HG03064 (cell line): ENCODE data around the gene NT5C1A.

ENCODE experiments used
- ATAC-seq: cut with Tn5 transposase; IDR thresholded peaks from one replicate; pipeline ENCODE4 v1.9.1; 2021; ENCODE audit warnings: low read depth; ENCODE audit not compliant: unreplicated experiment

The NT5C1A gene

DNA sequence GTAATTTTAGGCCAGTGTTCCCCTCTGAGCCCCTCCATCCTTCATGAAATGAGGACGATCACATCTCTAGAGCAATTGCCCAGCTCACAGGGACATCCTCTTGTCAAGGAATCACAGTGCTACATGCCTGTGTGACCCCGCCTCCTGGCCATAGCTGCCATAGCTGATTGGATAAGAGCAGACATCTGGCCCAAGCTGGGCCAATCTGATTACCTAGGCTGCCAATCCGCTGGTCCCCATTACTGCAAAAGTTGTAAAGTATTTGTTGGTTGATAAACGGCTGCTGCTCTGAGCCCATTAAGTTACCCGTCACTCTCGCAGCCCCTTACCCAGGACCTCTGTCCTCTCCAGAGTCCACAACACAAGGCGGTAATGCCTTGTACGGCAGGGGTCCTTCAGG lies 8.3 kb downstream of the NT5C1A start:
- no peak for ATAC-seq

DNA sequence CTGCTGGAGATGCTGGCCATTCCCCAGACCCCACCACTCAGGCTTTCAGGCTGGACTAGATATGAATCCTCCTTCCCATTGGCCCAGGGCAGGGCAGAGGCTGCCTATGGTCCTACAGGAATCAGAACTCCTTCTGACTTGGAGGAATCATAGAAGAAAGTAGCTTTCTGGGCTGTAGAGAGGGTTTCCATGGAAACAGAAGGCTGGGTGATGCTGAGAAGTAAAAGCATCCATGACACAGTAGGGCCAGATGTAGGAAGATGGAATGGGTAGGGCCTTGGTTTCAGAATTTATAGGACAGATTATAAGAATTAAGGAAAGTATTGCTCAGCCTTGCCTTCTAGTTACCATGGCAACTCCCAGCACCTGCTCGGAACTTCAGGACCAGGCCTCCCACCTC lies 9.0 kb downstream of the NT5C1A start:
- ATAC-seq = no peak

DNA sequence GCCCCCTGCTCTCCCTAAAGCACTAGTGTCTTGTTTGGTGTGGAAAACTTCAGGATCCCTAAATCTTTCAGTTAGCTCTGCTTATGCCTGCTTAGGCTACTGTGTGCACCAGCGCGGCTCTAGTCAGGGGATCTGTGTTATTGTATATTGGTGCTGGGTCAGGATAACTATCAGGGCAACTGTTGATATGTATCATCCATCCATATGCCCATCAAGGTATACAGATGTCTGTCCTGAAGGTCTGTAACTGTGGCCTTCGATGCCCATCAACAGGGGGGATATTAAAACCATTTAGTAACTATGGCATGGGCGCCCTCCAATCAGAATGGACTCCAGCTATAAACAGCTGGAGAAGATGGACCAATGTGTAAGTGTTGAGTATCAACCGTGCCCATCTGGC lies 12.4 kb downstream of the NT5C1A start:
- no peak for ATAC-seq

DNA sequence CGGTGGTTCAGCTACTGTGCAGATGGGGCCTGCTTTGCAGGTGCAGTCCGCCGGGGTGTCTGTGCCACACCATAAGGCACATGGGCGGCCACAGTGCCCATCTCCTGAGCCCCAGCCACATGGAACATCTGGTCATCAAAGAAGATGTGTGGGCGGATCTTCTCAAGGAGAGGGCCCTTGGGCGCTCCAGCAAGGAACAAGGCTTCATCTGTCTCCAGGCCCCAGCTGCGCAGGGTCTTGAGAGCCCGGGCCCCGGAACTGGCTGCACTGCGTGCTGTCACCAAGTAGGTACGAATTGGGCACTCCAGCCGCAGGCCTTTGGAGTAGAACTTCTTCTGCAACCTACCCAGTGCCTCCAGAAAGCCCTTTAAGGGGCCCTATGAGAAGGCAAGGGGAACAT lies 12.8 kb downstream of the NT5C1A start:
- ATAC-seq = no peak

DNA sequence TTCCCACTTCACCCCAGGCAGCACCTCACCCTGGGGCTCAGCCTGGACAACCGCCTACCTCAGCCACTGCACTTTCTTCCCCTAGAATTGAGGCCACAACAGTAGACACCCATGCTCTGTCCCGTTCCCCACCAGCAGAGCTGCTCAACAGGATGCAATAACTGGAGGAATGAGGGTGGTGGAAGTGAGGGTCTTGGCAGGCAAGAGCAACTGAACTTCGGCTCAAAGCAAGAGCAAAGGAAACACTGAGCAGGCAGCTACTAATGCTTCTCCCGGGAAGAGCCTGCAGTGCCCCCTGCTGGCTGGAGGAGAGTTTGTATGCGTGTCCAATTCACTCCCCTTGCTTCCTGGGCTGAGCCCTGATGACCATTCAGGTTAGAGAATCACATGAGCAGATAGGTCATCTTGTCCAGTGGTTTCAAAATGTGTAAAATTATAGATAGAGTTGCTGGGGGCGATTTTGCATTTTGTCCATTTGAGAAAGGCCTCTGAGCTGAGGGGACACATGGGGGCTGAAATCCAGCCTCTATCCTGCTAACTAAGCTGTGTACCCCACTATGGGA lies 13.9 kb downstream of the NT5C1A start:
- ATAC-seq = no peak

DNA sequence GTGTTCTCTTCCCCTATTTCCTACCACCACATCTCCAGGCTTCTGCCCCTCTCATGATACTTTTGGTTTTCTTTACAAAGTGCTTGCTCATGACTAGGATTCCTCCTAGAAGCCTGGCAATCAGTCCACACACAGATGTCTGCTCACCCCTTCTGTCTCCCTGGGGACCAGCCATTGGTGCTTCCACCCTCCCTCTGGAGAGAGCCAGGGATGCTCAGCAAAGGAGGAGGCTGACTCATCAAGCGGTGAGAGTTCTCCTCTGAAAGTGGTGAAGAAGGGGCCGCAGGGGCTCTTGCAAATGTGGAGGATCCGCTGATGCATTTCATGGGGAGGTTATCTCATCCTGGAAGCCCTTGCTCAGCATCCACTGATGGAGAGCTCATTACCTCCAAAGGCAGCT lies 14.5 kb downstream of the NT5C1A start:
- no peak for ATAC-seq

DNA sequence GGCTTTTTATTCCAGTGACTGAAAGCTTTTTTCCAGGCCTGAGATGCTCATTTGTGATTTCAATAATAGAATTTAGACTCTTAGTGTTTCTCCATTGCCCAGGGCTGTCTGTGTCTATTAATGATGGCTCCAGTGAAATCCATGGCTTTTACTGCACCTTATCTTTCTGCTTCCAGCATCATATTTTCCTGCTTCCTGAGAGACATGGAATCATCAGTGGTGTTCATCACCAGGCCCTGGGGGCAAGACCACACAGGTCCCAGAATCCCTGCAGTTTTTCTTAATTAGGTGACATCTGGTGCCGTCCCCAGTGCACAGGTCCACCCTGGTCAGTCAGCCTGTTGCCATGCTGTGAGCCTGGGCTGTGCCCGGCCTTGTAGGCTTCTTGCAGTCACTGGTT lies 15.5 kb downstream of the NT5C1A start:
- no peak for ATAC-seq

DNA sequence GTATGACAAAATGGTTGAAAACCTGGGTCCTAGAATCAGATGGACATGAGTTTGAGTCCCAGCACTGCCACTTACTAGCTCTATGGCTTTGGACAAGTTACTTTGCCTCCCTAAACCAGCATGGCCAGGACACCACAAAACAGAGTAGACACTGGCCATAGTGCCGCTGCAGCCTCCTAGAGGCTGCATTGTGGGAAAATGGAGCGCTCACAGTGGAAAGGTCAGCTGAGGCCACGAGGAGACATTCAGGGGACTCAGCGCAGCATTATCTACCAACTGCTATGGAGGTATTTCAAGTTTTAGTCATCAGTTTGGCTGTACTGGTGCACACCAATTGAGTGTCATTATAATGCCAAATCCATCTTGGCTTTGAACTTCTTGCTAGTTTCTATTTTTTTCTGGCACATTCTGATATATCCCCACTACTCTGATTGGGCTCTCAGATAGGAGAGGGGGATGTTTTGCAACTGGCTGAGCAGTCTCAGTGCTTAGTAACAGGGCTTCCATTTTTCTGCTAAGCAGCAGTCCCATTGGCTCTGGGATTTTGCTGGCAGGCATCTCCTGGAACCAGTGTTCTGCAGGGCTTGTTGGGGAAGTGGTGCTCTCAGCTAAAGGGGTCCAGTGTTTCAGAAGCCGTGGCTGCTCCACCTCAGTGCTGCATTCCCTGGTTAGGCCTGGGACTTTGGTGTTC lies 16.2 kb downstream of the NT5C1A start:
- no peak for ATAC-seq

DNA sequence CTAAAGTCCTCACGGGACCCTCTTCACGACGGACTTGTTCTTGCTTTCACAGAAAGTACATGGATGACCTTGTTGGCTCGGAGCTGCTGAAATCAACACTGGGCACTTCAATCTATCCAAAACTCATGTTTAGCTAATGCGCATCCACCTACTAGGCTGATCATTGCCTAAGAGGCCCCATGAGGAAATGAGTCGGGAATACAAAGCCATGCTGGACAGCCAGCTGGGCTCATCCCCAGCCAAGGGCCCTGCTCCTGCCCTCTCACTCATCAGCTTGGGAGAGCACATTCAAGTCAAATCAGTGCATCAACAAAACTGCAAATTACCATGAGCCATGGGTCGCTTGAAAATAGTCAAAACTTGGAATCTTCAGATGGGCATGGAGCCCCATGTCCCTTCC lies 17.6 kb downstream of the NT5C1A start:
- ATAC-seq = no peak

DNA sequence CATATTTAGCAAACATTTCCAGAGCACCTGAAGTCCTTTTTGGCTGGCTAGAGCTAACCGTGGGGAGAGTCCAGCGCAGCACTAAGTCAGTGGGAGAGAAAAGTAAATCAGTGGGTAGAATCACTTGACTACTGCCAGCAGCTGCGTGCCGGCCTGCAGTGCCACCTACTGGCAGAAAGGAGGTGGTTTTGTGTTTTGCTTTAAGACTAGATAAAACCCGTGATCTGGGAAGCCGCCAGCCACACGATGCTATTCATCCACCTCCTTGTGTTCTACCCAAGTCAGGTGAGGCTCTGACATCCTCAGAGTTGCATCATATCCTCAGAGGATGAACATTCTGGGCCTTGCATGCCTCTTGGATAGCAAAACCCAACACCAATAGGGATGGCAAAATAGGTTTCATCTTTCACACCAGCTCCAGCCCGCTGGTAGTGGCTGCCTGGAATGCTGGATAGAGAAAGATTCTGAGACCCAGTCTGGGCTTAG lies 18.3 kb downstream of the NT5C1A start:
- no peak for ATAC-seq

DNA sequence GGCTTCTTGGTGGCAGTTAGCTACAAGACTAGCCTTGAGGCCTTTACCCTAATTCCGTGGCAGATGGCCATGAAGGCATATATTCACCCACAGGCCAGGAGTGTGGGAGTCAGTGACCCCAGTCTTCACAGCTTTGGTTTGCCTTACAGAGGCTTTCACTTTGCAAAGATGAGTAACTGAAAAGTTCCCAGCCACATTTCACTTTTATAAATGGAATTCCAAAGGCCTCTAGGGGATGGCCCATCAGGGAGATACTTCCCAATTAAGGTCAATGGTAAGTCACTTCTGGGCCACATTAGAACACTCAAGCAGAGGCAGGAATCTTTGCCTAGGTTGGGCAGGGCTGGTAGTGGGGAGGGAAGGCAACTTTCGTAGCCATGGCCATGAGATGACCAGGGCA lies 19.4 kb downstream of the NT5C1A start:
- no peak for ATAC-seq

DNA sequence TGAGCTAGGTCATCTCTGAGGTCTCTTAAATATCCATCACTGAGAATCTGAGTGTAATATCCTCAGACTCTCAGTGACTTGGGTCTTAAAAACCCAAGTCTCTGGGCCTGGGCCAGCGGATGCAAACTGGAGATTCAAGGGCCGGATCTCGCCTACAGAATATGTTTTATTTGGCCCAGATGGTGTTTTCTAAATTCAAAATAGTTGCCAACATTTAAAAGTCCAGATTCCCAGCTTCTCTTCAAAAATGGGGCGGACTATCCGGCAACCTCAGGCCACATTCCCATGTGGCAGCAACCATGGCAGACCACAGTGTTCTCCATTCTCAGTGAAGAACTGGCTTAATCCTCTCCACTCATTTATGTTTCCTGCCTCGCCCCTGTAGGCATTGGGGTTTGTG lies 19.8 kb downstream of the NT5C1A start:
- no peak for ATAC-seq

DNA sequence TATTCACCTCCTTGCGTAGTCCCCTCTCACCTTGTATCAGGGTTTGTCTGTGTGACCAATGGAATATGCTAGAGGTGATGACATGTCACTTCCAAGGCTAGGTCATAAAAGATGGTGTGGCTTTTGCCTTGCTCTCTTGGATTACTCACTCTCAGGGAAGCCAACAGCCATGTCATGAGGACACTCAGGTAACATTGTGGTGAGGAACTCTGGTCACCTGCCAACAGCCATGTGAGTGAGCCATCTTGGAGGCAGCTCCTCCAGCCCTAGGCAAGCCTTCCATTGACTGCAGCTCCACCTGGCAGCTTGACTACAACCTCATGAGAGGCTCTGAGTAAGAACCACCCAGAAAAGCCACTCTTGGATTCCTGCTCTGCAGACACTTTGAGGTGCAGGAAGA lies 21.5 kb downstream of the NT5C1A start:
- no peak for ATAC-seq

DNA sequence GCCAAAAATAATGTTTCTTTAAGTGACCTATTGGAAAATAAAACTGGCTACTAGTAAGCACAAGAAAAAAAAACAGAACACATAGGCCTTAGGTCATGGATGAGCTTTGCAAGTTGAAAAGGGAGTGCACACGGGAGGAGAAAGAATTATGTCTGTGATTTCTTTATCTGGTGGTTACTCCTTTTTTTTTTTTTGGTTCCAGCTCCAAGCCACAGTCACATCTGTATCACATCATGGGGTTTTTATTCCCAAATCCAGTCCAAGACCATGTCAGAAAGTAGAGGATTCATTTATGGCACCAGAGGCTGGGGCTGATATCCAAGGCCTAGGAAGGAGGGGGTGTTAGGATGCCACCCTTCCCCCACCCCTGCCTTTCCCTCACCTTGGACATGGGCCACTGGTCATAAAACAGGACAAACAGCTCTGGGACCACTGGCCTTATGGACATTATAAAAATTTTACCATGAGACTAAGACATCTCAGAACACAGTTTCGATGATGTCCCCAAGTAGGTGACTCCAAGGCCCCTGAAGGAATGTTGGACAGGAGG lies 22.2 kb downstream of the NT5C1A start:
- ATAC-seq = no peak

DNA sequence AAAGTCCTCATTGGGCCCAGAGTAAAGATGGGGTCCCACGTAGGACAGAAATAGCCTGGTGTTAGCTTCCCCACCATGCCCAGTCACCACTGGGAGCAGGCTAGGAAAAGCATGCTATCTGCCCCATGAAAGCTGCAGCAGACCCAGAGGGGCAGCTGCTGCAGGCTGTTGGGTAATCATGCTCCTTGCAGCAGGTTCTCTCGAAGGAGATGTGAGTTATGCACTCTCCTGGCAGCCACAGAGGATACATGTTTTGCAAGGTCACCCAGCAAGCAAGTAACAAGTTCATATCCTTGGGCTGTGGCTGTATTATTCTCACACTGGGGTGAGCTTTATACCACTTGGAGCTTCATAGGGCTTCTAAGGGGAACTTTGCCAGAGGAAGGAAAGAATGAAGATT lies 23.4 kb downstream of the NT5C1A start:
- no peak for ATAC-seq

DNA sequence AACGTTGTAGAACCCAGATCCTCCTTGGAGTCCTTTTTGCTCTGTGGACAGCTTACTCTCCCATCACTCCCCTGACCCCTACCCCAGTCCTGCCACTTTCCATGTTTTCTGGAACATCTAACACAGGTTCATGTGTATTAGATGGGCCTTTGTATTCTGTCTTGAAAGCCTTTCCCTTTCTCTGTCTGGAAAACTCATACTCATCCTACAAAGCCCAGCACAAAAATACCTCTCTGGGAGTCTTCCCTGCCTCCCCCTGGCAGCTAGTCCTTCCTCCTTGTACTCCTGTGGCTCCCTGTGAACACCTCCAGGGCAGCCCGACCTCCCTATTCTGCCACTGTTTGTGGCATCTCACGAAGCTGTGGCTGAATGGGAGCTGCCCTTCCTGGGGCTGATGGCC lies 24.7 kb downstream of the NT5C1A start:
- no peak for ATAC-seq

DNA sequence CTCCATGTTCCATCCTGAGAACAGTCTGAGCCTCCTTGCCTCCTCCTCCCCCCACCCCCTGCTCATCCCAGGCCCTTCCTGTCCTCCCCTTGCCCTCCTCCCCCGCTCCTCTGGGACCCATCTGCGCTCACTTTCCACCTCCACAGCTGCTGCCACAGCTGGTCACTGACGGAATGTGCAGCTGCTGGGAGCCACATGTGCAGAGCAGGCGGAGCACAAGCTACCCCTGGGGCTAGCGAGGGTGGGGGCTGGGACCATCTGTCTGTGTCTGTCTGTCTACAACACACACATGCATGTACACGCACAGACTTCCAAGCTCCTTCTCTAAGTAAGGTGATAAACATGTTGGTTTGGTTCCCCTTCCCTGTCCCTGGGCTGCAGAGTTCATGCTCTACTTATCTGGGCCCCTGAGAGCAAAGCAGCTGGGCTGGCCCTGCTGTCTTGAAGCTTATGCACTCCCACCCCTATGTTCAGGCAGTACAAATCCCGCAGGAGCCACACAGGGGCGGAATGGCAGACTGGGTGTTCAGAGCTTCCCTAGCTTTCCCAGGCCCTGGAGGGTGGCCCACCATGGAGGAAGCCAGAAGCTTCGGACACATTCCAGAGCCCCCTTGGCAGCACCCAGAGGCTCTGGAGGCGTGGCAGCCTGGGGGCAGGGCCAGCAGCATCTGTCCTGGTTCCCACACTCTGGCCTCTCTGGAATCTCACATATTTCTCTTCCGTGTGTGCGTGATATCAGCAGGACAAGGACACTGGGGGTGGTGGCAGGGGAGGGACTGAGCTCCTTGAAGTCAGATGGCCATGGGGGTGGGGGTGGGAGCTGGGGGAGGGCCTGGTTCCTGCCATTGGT lies 25.4 kb downstream of the NT5C1A start:
- ATAC-seq = no peak

DNA sequence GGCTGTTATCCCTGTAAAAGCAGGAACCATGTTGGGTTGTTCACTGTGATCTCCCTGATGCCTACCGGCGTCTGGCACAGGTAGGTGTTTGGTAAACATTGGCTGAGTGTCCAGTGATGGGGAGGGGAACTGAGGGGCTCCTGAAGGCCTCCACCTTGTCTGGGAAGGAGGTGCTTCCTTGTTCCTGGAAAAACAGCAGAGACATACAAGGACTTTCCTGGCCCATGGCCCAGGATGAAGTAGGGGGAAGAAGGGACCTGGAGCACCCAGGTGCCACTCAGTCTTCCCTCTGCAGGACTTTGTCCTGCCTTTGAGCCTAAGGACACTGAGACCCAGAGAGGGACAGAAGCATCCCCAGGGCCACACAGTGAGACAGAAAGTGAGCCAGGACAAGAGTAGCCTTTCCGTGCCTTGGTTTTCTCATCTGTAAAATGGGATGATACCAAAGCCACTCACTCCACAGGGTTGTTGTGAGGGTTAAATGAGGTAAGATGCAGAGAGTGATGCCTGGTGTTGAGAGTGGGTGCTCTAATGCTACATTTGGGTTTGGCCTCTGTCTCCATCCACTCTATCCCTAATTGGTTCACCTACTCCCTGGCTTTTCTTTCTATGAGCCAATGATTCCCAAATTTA lies 26.4 kb downstream of the NT5C1A start:
- ATAC-seq = no peak

DNA sequence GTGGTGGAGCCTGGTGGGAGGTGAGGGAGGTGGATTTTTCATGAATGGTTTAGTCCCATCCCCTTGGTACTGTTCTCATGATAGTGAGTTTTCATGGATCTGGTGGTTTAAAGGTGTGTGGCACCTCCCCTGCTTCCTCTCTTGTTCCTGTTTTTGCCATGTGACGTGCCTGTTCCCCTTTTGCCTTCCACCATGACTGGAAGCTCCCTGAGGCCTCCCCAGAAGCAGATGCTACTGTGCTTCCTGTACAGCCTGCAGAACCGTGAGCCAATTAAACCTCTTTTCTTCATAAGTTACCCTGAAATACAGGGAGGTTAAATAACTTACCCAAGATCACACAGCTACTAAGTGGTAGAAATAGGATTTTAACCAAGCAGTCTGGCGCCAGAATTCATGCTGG lies 28.2 kb downstream of the NT5C1A start:
- ATAC-seq = no peak

DNA sequence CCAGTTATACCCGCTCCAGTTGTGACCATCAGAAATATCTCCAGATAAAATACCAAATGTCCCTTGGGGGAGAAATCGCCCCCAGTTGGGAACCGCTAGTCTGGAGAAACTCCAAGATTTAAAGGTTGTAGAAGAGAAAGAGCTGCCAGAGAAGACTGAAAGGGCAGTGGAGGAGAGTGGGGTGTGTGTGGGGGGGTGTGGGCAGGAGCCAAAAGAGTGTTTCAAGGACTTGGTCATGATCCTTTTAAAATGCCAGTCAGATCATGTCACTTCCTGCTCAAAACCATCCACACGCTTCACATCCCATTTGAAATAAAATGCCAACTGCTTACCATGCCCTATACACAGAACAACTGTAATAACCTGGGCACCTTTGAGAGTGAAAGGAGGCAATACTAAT lies 29.1 kb downstream of the NT5C1A start:
- no peak for ATAC-seq

DNA sequence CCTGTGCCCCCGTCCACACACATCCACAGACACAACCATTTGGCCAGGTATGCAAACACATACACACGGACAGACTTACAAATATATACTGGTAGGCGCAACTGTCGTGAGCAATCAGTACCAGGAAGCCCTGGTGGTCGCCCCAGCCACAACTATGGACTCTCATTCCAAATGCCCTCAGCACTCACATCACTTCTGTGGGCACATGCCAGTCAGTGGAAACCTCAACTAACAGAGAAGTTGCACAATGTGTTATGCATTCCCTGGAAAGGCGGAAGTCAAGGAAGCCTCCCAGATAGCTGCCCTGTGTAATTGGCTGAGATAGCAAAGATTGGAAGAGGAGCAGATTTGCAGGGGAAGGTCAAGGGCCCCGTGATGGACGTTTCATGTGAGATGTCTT lies 31.0 kb downstream of the NT5C1A start:
- ATAC-seq = no peak
